GM12891 (cell line): ENCODE results near the gene EGLN1.
A peak's percentile ranks its signal among the peaks of the same experiment; 100 is the strongest.

Experiments used
- DNase-seq: peaks from one replicate; pipeline ENCODE4 v3.0.0; 2011; ENCODE audit warnings: low spot score; ENCODE audit not compliant: insufficient read length
- FAIRE-seq: peaks from 2 replicates; lab custom pipeline; 2011; peaks lifted over from hg19 to GRCh38; lab: Jason Lieb, UNC
- PAX5 ChIP-seq: IDR thresholded peaks from 2 replicates; pipeline ENCODE4 v1.6.1; 2011; ENCODE audit warnings: low read length, moderate library complexity, mild to moderate bottlenecking; ENCODE audit not compliant: insufficient read depth, severe bottlenecking
- POLR2A ChIP-seq: IDR thresholded peaks from 2 replicates; pipeline ENCODE4 v1.6.1; 2011; ENCODE audit warnings: low read depth, low read length, control low read depth
- POLR2AphosphoS5 ChIP-seq: IDR thresholded peaks from 2 replicates; pipeline ENCODE4 v1.6.1; 2011; ENCODE audit warnings: low read depth, low read length, control low read depth
- POU2F2 ChIP-seq: IDR thresholded peaks from 2 replicates; pipeline ENCODE4 v1.6.1; 2011; ENCODE audit warnings: low read depth, mild to moderate bottlenecking, control low read depth, low read length, moderate library complexity
- SPI1 ChIP-seq: IDR thresholded peaks from 2 replicates; pipeline ENCODE4 v1.6.1; 2011; ENCODE audit warnings: low read depth, low read length, control low read depth
- TAF1 ChIP-seq: IDR thresholded peaks from 2 replicates; pipeline ENCODE4 v1.6.1; 2011; ENCODE audit warnings: low read depth, low read length, control low read depth

EGLN1 gene

GRCh38 chr1:231421546-231421970, 529 bp downstream of the EGLN1 start:
- peak; percentile 16 for DNase-seq
- TF ChIP-seq SPI1: no peak
- peak; percentile 82 for FAIRE-seq

- FAIRE-seq: peak; percentile 81
- TF ChIP-seq POLR2AphosphoS5: no peak
- no peak for TF ChIP-seq TAF1
- TF ChIP-seq POLR2A: no peak
- no peak for TF ChIP-seq SPI1
- no peak for TF ChIP-seq POU2F2
Measured at GRCh38 chr1:231420959-231421545, 1.0 kb downstream of the EGLN1 start.

GRCh38 chr1:231420299-231420958, 1.7 kb downstream of the EGLN1 start:
- FAIRE-seq: peak; percentile 58
- TF ChIP-seq PAX5: no peak
- TF ChIP-seq SPI1: no peak
- no peak for TF ChIP-seq TAF1
- TF ChIP-seq POLR2A: no peak
- TF ChIP-seq POLR2AphosphoS5: no peak
- TF ChIP-seq POU2F2: no peak
- DNase-seq: no peak

More at GRCh38 chr1:231420959-231421545, 1.0 kb downstream of the EGLN1 start:
- DNase-seq: peak; percentile 17

GRCh38 chr1:231419738-231420298, 2.3 kb downstream of the EGLN1 start:
- no peak for FAIRE-seq
- TF ChIP-seq SPI1: no peak
- TF ChIP-seq POLR2A: no peak
- no peak for TF ChIP-seq PAX5
- TF ChIP-seq POU2F2: no peak
- no peak for TF ChIP-seq TAF1
- TF ChIP-seq POLR2AphosphoS5: no peak
- DNase-seq: no peak

- TF ChIP-seq POLR2A: no peak
Measured at GRCh38 chr1:231419147-231419546, 2.9 kb downstream of the EGLN1 start.

GRCh38 chr1:231418741-231419107, 3.4 kb downstream of the EGLN1 start:
- TF ChIP-seq POLR2AphosphoS5 (no peak), TAF1 (no peak), POLR2A (no peak), SPI1 (no peak), PAX5 (no peak), POU2F2 (no peak)
- FAIRE-seq: no peak

More at GRCh38 chr1:231419147-231419546, 2.9 kb downstream of the EGLN1 start:
- DNase-seq (no peak), FAIRE-seq (no peak)

GRCh38 chr1:231418101-231418740, 3.9 kb downstream of the EGLN1 start:
- no peak for DNase-seq
- FAIRE-seq: no peak
- TF ChIP-seq POLR2AphosphoS5: no peak
- TF ChIP-seq TAF1: no peak
- no peak for TF ChIP-seq POLR2A
- TF ChIP-seq POU2F2: no peak
- no peak for TF ChIP-seq SPI1
- TF ChIP-seq PAX5: no peak

More at GRCh38 chr1:231418741-231419107, 3.4 kb downstream of the EGLN1 start:
- no peak for DNase-seq

- TF ChIP-seq PAX5: no peak
- no peak for TF ChIP-seq SPI1
- TF ChIP-seq POLR2AphosphoS5: no peak
- no peak for TF ChIP-seq POLR2A
- no peak for TF ChIP-seq POU2F2
- TF ChIP-seq TAF1: no peak
- no peak for DNase-seq
- no peak for FAIRE-seq
Measured at GRCh38 chr1:231417513-231417912, 4.6 kb downstream of the EGLN1 start.

- no peak for FAIRE-seq
- no peak for DNase-seq
- no peak for TF ChIP-seq POLR2A
- TF ChIP-seq TAF1: no peak
- TF ChIP-seq PAX5: no peak
- no peak for TF ChIP-seq POLR2AphosphoS5
- TF ChIP-seq POU2F2: no peak
- TF ChIP-seq SPI1: no peak
Measured at GRCh38 chr1:231416901-231417300, 5.2 kb downstream of the EGLN1 start.
